PFSK-1 (cell line): Measurements from ENCODE around the gene COL5A2.

ENCODE experiments used
- POLR2AphosphoS5 ChIP-seq: IDR thresholded peaks from 2 replicates; pipeline ENCODE4 v1.6.1; 2012; ENCODE audit warnings: low read depth, mild to moderate bottlenecking, control low read depth, low read length, moderate library complexity
- SIN3A ChIP-seq: IDR thresholded peaks from 2 replicates; pipeline ENCODE4 v1.6.1; 2012; ENCODE audit warnings: mild to moderate bottlenecking, low read length, moderate library complexity, borderline replicate concordance; ENCODE audit not compliant: insufficient read depth
- TAF1 ChIP-seq: IDR thresholded peaks from 2 replicates; pipeline ENCODE4 v1.6.1; 2012; ENCODE audit warnings: low read length, control low read depth, borderline replicate concordance; ENCODE audit not compliant: insufficient read depth
- TF ChIP-seq, protein P1 (sequence below), 2 experiments: IDR thresholded peaks; 2 replicates each; pipeline versions ENCODE4 v1.6.1 to v1.8.0; 2011 to 2012; ENCODE audit warnings: low read depth in 2 of 2, low read length in 2 of 2, control low read depth in 1 of 2, inconsistent platforms in 1 of 2, mild to moderate bottlenecking in 1 of 2, moderate library complexity in 1 of 2; ENCODE audit not compliant: insufficient read depth in 1 of 2

DNA sequence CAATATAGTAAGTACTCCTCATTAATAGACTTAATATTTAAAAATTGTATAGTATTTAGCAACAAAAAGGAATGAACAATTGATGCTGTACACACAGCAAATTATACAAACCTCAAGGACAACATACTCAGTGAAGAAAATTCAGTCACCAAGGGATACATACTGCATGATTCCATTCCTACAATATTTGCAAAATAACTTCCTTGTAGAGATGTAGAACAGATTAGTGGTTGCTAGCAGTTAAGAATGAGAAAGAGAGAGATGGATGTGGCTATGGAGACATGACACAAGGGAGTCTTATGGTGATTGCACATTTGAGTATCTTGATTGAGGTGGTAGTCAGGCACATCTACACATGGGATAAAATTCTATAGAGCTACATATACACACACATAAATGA lies 179.3 kb downstream of the COL5A2 start:
- TF ChIP-seq, protein P1, sequence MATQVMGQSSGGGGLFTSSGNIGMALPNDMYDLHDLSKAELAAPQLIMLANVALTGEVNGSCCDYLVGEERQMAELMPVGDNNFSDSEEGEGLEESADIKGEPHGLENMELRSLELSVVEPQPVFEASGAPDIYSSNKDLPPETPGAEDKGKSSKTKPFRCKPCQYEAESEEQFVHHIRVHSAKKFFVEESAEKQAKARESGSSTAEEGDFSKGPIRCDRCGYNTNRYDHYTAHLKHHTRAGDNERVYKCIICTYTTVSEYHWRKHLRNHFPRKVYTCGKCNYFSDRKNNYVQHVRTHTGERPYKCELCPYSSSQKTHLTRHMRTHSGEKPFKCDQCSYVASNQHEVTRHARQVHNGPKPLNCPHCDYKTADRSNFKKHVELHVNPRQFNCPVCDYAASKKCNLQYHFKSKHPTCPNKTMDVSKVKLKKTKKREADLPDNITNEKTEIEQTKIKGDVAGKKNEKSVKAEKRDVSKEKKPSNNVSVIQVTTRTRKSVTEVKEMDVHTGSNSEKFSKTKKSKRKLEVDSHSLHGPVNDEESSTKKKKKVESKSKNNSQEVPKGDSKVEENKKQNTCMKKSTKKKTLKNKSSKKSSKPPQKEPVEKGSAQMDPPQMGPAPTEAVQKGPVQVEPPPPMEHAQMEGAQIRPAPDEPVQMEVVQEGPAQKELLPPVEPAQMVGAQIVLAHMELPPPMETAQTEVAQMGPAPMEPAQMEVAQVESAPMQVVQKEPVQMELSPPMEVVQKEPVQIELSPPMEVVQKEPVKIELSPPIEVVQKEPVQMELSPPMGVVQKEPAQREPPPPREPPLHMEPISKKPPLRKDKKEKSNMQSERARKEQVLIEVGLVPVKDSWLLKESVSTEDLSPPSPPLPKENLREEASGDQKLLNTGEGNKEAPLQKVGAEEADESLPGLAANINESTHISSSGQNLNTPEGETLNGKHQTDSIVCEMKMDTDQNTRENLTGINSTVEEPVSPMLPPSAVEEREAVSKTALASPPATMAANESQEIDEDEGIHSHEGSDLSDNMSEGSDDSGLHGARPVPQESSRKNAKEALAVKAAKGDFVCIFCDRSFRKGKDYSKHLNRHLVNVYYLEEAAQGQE (IDR thresholded peaks at IDR 0.05; ENCODE audit: insufficient read depth in 1 of 2, low read depth in 2 of 2, low read length in 2 of 2) = no peak
- TF ChIP-seq TAF1 = no peak
- TF ChIP-seq POLR2AphosphoS5 = no peak
- TF ChIP-seq SIN3A = no peak
